T-cell (primary cell): Measurements from ENCODE around the gene ZC3H7B. TPM values are rescaled to one million over a fixed set of nuclear protein-coding genes. Genes with fewer than 3 reads are reported as not detected.

Experiments
- ATAC-seq, 4 experiments: fragments of 200-7000 bp in 3 of 4; fragments of 150-1000 bp in 1 of 4; cut with Tn5 transposase; replicated peaks in 1 of 4; 1 replicate in 3 of 4; 2 replicates in 1 of 4; pipeline ENCODE4 v1.10.0; 2021; ENCODE audit warnings: moderate library complexity in 3 of 4, mild to moderate bottlenecking in 2 of 4, moderate number of reproducible peaks in 1 of 4
- CTCF ChIA-PET, 2 donors: fragments of 300-600 bp; sonication (Branson Sonifier 250); formaldehyde crosslinking; loops; one replicate each; lab custom pipeline; 2022; ENCODE audit warnings: antibody characterized with exemption in 2 of 2; lab: Charles Lee
- POLR2A ChIA-PET, 2 donors: fragments of 300-600 bp; sonication (Branson Sonifier 250); formaldehyde crosslinking; loops; one replicate each; lab custom pipeline; 2022; ENCODE audit warnings: antibody characterized with exemption in 2 of 2; lab: Charles Lee
- DNase-seq, 35 experiments: peaks; one replicate each; pipeline versions ENCODE4 v3.0.0 to v3.0.0-alpha.2; 2013 to 2023
- H3K27ac ChIP-seq: one replicate; pipeline ENCODE4 v1.5.1; 2013; ENCODE audit warnings: low read length
- H3K27me3 ChIP-seq, 2 experiments: replicated peaks in 1 of 2; 1 replicate in 1 of 2; 2 replicates in 1 of 2; pipeline versions ENCODE4 v1.6.1 to v1.7.0; 2013; ENCODE audit warnings: low read length in 1 of 2, mixed read lengths in 1 of 2; ENCODE audit not compliant: control insufficient read depth in 2 of 2, insufficient read depth in 2 of 2; ENCODE audit errors: extremely low read depth in 1 of 2
- H3K36me3 ChIP-seq, 2 donors: 1 replicate in 1 of 2; 2 replicates in 1 of 2; pipeline versions ENCODE4 v1.6.1 to v1.7.0; 2013; ENCODE audit warnings: low read length in 1 of 2; ENCODE audit not compliant: control insufficient read depth in 2 of 2, insufficient read depth in 1 of 2; ENCODE audit errors: extremely low read depth in 1 of 2
- H3K4me1 ChIP-seq, 2 experiments: 1 replicate in 1 of 2; 2 replicates in 1 of 2; pipeline versions ENCODE4 v1.6.1 to v1.7.0; 2013; ENCODE audit warnings: low read length in 2 of 2, mixed read lengths in 1 of 2; ENCODE audit not compliant: insufficient read depth in 2 of 2, control insufficient read depth in 1 of 2; ENCODE audit errors: extremely low read depth in 1 of 2
- H3K4me3 ChIP-seq, 2 donors: 1 replicate in 1 of 2; 2 replicates in 1 of 2; pipeline versions ENCODE4 v1.5.1 to v1.7.0; 2013; ENCODE audit warnings: mild to moderate bottlenecking in 2 of 2, low read length in 1 of 2, moderate library complexity in 1 of 2; ENCODE audit not compliant: control insufficient read depth in 1 of 2; ENCODE audit errors: extremely low read depth in 1 of 2
- H3K9me3 ChIP-seq: 2 replicates; pipeline ENCODE4 v1.7.0; 2013
- H3K27ac Mint-ChIP-seq, 2 donors: one replicate each; pipeline ENCODE4 v1.8.0; 2020 to 2021; ENCODE audit warnings: mild to moderate bottlenecking in 2 of 2, mixed read lengths in 2 of 2
- H3K27me3 Mint-ChIP-seq, 2 donors: one replicate each; pipeline ENCODE4 v1.8.0; 2021 to 2022; ENCODE audit warnings: mixed read lengths in 2 of 2
- H3K36me3 Mint-ChIP-seq: one replicate; pipeline ENCODE4 v1.8.0; 2021; ENCODE audit warnings: mixed read lengths
- H3K4me1 Mint-ChIP-seq, 3 donors: one replicate each; pipeline ENCODE4 v1.8.0; 2020 to 2022; ENCODE audit warnings: mixed read lengths in 3 of 3, mild to moderate bottlenecking in 1 of 3
- H3K4me3 Mint-ChIP-seq, 3 donors: one replicate each; pipeline ENCODE4 v1.8.0; 2020 to 2022; ENCODE audit warnings: mild to moderate bottlenecking in 3 of 3, mixed read lengths in 3 of 3, moderate library complexity in 3 of 3
- H3K9me3 Mint-ChIP-seq, 3 donors: one replicate each; pipeline ENCODE4 v1.8.0; 2020 to 2022; ENCODE audit warnings: mixed read lengths in 3 of 3
- WGBS: methylation state at CpG from one replicate; pipeline ENCODE4 v1.1.5; 2013; ENCODE audit warnings: missing lambda C conversion rate; ENCODE audit not compliant: insufficient coverage; 5-methylcytosine and 5-hydroxymethylcytosine counted together
- total RNA-seq, 35 experiments: library from RNA in 6 of 35; stranded (reverse) in 6 of 35; fragments of 120-200 nt in 1 of 35; gene quantifications; one replicate each; pipeline versions ENCODE4 v1.2.1 to v1.2.4 and lab custom pipeline; 2013 to 2026

Gene ZC3H7B
- total RNA-seq, 5 donors from 2014 or later (not counting 1 experiment from before 2014, with no cell fraction given) = 38.5 to 50.3 (median 47.9) TPM

- H3K27ac Mint-ChIP-seq = no peak overlapping the region
- ChIA-PET POLR2A (no interaction called here), CTCF (no interaction called here)
- 93% methylated on average over 6 of the region's 6 CpGs for WGBS
- no peak overlapping the region for H3K4me3 Mint-ChIP-seq
- DNase-seq = no peak
- H3K36me3 Mint-ChIP-seq = peaks cover 47% of the 10 kb centered on the region
- no peak for ATAC-seq
- Histone ChIP-seq H3K36me3 (peaks cover 48 to 95% of the 10 kb centered on the region in 2 donors), H3K9me3 (no peaks in the 10 kb centered on the region), H3K4me1 (no peaks in the 10 kb centered on the region), H3K4me3 (no peak overlapping the region), H3K27me3 (no peaks in the 10 kb centered on the region), H3K27ac (no peak overlapping the region)
- no peaks in the 10 kb centered on the region for H3K4me1 Mint-ChIP-seq
- no peaks in the 10 kb centered on the region for H3K9me3 Mint-ChIP-seq
- no peaks in the 10 kb centered on the region for H3K27me3 Mint-ChIP-seq
Observed at GRCh38 chr22:41352058-41352457, 50.7 kb downstream of the ZC3H7B start.

DNA sequence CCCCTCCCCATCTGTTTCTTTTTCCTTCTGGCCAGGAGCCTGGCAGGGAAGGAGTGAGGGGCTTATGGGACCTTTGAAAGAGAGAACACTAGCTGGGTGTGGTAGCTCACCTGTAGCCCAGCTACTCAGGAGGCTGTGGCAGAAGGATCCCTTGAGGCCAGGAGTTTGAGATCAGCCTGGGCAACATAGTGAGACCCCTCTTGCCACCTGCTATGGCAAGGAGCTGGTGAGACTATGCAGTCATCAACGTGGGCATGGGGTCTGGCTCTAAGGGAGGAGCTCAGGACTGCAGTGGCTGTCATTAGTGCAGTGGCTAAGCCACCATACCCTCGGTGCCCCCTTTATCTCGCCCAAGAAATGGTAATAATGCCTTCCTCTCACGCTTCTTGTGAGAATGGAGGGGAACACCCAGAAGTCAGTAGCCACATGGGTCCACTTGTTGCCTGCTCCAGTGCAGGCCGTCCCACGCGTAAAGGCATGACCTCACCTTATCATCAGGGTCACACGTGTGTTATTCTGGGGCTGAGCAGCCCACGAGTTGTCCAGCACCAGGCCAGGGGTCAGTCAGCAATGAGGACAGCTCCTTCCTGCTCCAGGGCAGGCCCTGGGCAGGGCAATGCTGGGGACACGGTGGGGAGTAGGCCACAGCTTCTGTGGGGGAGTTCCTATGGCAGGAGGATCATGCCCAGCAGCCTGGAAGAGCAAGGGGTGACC lies 52.7 kb downstream of the ZC3H7B start:
- Mint-ChIP-seq H3K4me1 (no peaks in the 10 kb centered on the region), H3K27me3 (no peaks in the 10 kb centered on the region), H3K27ac (no peak overlapping the region), H3K36me3 (peaks cover 43% of the 10 kb centered on the region), H3K4me3 (no peak overlapping the region), H3K9me3 (no peaks in the 10 kb centered on the region)
- Histone ChIP-seq H3K36me3 (peaks cover 33 to 87% of the 10 kb centered on the region in 2 donors), H3K4me3 (no peak overlapping the region), H3K4me1 (no peaks in the 10 kb centered on the region), H3K9me3 (no peaks in the 10 kb centered on the region), H3K27me3 (peaks cover 0 to 2% of the 10 kb centered on the region in 2 experiments), H3K27ac (no peak overlapping the region)
- no peak for DNase-seq
- ChIA-PET POLR2A (no interaction called here), CTCF (no interaction called here)
- 93% methylated on average over 10 of the region's 10 CpGs for WGBS
- ATAC-seq = no peak

GRCh38 chr22:41354979-41355378 lies 53.7 kb downstream of the ZC3H7B start:
- POLR2A ChIA-PET = no interaction called here
- H3K36me3 ChIP-seq = peaks cover 28 to 78% of the 10 kb centered on the region in 2 donors
- peaks cover 40% of the 10 kb centered on the region for H3K36me3 Mint-ChIP-seq

DNA sequence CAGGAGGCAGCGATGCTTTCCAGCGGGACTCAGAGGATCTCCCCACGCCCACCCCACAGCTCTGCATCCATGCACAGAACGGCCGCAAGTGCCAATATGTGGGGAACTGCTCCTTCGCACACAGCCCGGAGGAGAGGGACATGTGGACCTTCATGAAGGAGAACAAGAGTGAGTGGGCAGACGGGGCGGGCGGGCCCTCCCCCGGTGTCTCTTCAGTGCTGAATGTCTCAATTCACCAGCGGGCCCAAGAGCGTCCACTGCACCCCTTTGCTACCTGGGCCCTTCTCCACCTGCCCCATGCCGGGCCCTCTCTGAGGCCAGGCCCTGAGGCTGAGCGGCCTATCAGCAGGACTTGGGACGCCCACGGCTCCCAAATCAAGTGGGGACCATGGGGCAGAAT lies 54.6 kb downstream of the ZC3H7B start:
- ATAC-seq (no peak), DNase-seq (no peak)
- Histone ChIP-seq H3K9me3 (no peaks in the 10 kb centered on the region), H3K4me3 (no peak overlapping the region), H3K4me1 (no peaks in the 10 kb centered on the region), H3K36me3 (peaks cover 28 to 69% of the 10 kb centered on the region in 2 donors), H3K27me3 (peaks cover 0 to 2% of the 10 kb centered on the region in 2 experiments), H3K27ac (no peak overlapping the region)
- Mint-ChIP-seq H3K27me3 (no peaks in the 10 kb centered on the region), H3K36me3 (peaks cover 31% of the 10 kb centered on the region), H3K4me1 (no peaks in the 10 kb centered on the region), H3K27ac (no peak overlapping the region), H3K4me3 (no peak overlapping the region), H3K9me3 (no peaks in the 10 kb centered on the region)
- WGBS = 98% methylated on average over 14 of the region's 17 CpGs
- ChIA-PET POLR2A (no interaction called here), CTCF (no interaction called here)

More at GRCh38 chr22:41354979-41355378, 53.7 kb downstream of the ZC3H7B start:
- Histone ChIP-seq H3K27ac (no peak overlapping the region), H3K27me3 (peaks cover 0 to 2% of the 10 kb centered on the region in 2 experiments), H3K4me3 (no peak overlapping the region), H3K4me1 (no peaks in the 10 kb centered on the region), H3K9me3 (no peaks in the 10 kb centered on the region)
- CTCF ChIA-PET = no interaction called here
- Mint-ChIP-seq H3K9me3 (no peaks in the 10 kb centered on the region), H3K4me3 (no peak overlapping the region), H3K27ac (no peak overlapping the region), H3K4me1 (no peaks in the 10 kb centered on the region), H3K27me3 (no peaks in the 10 kb centered on the region)
- no peak for DNase-seq
- 97% methylated on average over 6 of the region's 10 CpGs for WGBS
- ATAC-seq = no peak

GRCh38 chr22:41356430-41357028 lies 55.2 kb downstream of the ZC3H7B start:
- Mint-ChIP-seq H3K27me3 (no peaks in the 10 kb centered on the region), H3K36me3 (peaks cover 29% of the 10 kb centered on the region), H3K9me3 (no peaks in the 10 kb centered on the region), H3K4me1 (no peaks in the 10 kb centered on the region), H3K27ac (no peak overlapping the region), H3K4me3 (no peak overlapping the region)
- DNase-seq (no peak), ATAC-seq (no peak)
- Histone ChIP-seq H3K36me3 (peaks cover 24 to 63% of the 10 kb centered on the region in 2 donors), H3K27me3 (peaks cover 0 to 2% of the 10 kb centered on the region in 2 experiments), H3K4me1 (no peaks in the 10 kb centered on the region), H3K4me3 (no peak overlapping the region), H3K27ac (no peak overlapping the region), H3K9me3 (no peaks in the 10 kb centered on the region)
- ChIA-PET POLR2A (no interaction called here), CTCF (no interaction called here)
- WGBS = 95% methylated on average over 25 of the region's 25 CpGs

- Mint-ChIP-seq H3K9me3 (no peaks in the 10 kb centered on the region), H3K4me3 (no peak overlapping the region), H3K27me3 (no peaks in the 10 kb centered on the region), H3K27ac (no peak overlapping the region), H3K4me1 (no peaks in the 10 kb centered on the region), H3K36me3 (peaks cover 25% of the 10 kb centered on the region)
- WGBS = 98% methylated on average over 13 of the region's 16 CpGs
- Histone ChIP-seq H3K27me3 (peaks cover 0 to 2% of the 10 kb centered on the region in 2 experiments), H3K27ac (no peak overlapping the region), H3K4me1 (no peaks in the 10 kb centered on the region), H3K4me3 (no peak overlapping the region), H3K9me3 (no peaks in the 10 kb centered on the region), H3K36me3 (peaks cover 24 to 56% of the 10 kb centered on the region in 2 donors)
- CTCF ChIA-PET = no interaction called here
- DNase-seq (no peak), ATAC-seq (no peak)
- POLR2A ChIA-PET = no interaction called here
Observed at GRCh38 chr22:41357191-41357590, 55.9 kb downstream of the ZC3H7B start.
